Activated CD8-positive, alpha-beta memory T cell treated with anti-CD3 and anti-CD28 coated beads, Interleukin-2, amount 50 U/mL, for 24 hours (primary cell): ENCODE data around the gene IL1RAPL2.
"Not testable (repeated sequence)": the region's sequence is repeated elsewhere in the genome, so short reads cannot be mapped to it uniquely, and the experiment has no call there.

Experiments
- DNase-seq: peaks from one replicate; pipeline ENCODE4 v3.0.0-alpha.2; 2020; ENCODE audit errors: extremely low read depth

IL1RAPL2 gene

GRCh38 chrX:105803891-105804290 is 1237.9 kb downstream of the IL1RAPL2 start:
- DNase-seq, result no peak

- not testable (repeated sequence) for DNase-seq
Measured at GRCh38 chrX:105805655-105806054, 1239.7 kb downstream of the IL1RAPL2 start.

GRCh38 chrX:105816517-105816916 is 1250.5 kb downstream of the IL1RAPL2 start:
- DNase-seq, result no peak
